Stimulated activated CD8-positive, alpha-beta memory T cell treated with anti-CD3 and anti-CD28 coated beads, Interleukin-15, amount 100 ng/mL, for 48 hours (primary cell): ENCODE data around the gene GJB3.
"Not testable (repeated sequence)": the region's sequence is repeated elsewhere in the genome, so short reads cannot be mapped to it uniquely, and the experiment has no call there.

Experiments
- DNase-seq, 2 donors: peaks; one replicate each; pipeline ENCODE4 v3.0.0-alpha.2; 2020; ENCODE audit warnings: low read depth in 2 of 2

GJB3 gene

GRCh38 chr1:34759503-34760357 is 21.3 kb upstream of the GJB3 start, which contains the start of gene GJB4:
GJB4 (plus strand) TSS chr1:34759740; CDS start chr1:34761255, 1,515 bp downstream.
- no peak for DNase-seq

GRCh38 chr1:34761176-34761761 is 19.7 kb upstream of the GJB3 start:
- DNase-seq = no peak

GRCh38 chr1:34761776-34762307 is 19.2 kb upstream of the GJB3 start:
- DNase-seq = no peak

GRCh38 chr1:34762474-34763141 is 18.4 kb upstream of the GJB3 start:
- DNase-seq = no peak

GRCh38 chr1:34763142-34763781 is 17.8 kb upstream of the GJB3 start:
- no peak for DNase-seq

- no peak for DNase-seq
Observed at GRCh38 chr1:34768856-34769255, 12.2 kb upstream of the GJB3 start.

GRCh38 chr1:34770891-34771504 is 10.0 kb upstream of the GJB3 start:
- no peak for DNase-seq

- no peak for DNase-seq
Observed at GRCh38 chr1:34771573-34772371, 9.2 kb upstream of the GJB3 start.

- not testable (repeated sequence) for DNase-seq
Observed at GRCh38 chr1:34773114-34773513, 7.9 kb upstream of the GJB3 start.

- no peak for DNase-seq
Observed at GRCh38 chr1:34774957-34775356, 6.1 kb upstream of the GJB3 start.

- no peak for DNase-seq
Observed at GRCh38 chr1:34776911-34777310, 4.1 kb upstream of the GJB3 start.

GRCh38 chr1:34777519-34778321 is 3.3 kb upstream of the GJB3 start:
- no peak for DNase-seq

- no peak for DNase-seq
Observed at GRCh38 chr1:34778381-34778780, 2.6 kb upstream of the GJB3 start.

GRCh38 chr1:34779005-34779404 is 2.0 kb upstream of the GJB3 start:
- no peak for DNase-seq

GRCh38 chr1:34779526-34779925 is 1.5 kb upstream of the GJB3 start:
- DNase-seq = no peak

- no peak for DNase-seq
Observed at GRCh38 chr1:34779962-34780361, 1.1 kb upstream of the GJB3 start.

GRCh38 chr1:34780528-34780927 is 486 bp upstream of the GJB3 start:
- DNase-seq = no peak

- DNase-seq = no peak
Observed at GRCh38 chr1:34781844-34782391, 904 bp downstream of the GJB3 start.

- DNase-seq = no peak
Observed at GRCh38 chr1:34784751-34785221, 3.8 kb downstream of the GJB3 start.
